HG02623 (cell line): ENCODE results near the gene TMTC2.

ENCODE experiments used
- ATAC-seq: cut with Tn5 transposase; IDR thresholded peaks from one replicate; pipeline ENCODE4 v1.9.1; 2021; ENCODE audit warnings: moderate library complexity; ENCODE audit not compliant: unreplicated experiment

Gene TMTC2

DNA sequence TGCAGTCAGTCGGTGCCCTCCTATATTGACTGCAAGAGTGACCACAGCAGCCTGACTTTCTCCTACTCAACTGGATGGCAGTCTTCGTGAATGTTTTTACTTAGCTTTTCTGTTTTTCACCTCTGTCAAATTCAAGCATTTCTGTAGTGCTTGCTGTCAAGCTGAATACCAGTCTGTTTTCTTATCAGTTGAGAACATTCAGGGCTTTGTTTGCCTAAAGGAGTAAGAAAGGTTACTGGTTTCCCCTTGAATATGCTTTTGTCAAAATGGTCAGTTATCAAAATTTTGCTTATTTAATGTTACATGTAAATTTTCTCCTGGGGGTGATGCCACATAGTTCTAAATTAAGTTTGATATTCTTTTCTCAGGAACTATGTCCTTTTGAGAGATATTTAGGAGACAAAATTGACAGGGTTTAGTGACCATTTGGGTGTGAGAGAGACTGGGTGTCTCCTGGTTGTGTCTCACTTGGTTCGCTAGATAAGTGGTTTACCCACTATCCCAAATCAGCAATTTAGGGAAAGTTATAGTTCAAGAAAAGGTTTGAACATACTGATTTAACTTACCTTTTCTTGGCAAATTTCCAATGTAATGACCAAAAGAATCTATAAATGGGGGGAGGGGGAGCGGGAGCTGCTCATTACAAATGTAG lies 366.3 kb downstream of the TMTC2 start:
- no peak for ATAC-seq

DNA sequence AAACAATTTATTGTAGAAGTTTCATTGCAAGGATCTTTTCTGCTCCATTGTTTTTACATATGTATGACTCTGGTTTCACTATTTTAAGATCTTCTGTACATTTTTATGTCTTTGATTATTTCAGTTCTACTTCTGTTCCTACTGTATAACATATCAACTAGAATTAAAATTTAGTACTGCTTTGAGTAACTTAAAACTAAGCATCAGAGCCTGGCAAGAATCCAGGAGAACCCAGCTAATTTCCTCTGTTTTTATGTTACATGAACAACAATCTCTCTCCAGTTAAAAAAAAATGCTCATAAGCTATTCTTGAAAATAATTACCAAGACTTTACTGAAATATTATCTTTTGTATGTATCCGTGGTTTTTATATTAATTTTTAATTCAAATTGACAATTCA lies 370.7 kb downstream of the TMTC2 start:
- ATAC-seq = no peak

- ATAC-seq = no peak
Observed at GRCh38 chr12:83059107-83059506, 372.4 kb downstream of the TMTC2 start.

DNA sequence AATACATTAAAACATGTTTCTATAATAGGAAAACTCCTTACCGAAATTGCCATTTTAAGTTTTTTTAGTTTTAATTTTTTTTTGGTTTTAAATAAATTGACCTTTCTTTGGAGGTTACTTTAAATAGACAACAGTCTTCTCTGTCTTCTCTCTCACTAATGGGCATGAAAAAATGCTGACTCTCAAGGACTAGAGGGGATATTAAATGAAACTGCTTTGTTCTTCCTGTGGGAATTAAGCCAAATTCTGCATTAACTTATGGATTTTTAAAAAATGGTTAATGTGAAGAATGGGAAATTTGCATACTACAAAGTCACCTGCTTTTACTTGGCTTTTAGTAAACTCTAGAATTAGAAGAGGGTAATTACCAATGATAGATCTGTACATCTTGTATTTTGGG lies 378.9 kb downstream of the TMTC2 start:
- ATAC-seq = no peak

DNA sequence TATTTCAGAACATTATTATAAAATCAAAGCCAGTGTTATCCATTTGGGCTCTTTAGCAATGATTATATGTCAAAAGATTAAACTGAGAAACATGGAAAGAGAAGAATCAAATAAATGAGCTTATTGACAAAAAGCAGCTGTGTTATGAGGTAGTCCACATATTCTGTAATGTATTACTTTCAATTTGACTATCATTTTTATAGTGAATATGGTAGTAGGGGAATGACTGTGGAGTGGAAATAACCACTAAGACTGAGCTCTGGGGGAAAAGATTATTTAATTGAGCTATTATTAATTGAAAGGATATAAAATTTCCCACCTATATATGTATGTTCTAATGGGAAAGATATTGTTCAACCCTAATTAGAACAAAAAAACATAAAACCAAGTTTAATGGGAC lies 381.3 kb downstream of the TMTC2 start:
- ATAC-seq = peak; percentile 58

DNA sequence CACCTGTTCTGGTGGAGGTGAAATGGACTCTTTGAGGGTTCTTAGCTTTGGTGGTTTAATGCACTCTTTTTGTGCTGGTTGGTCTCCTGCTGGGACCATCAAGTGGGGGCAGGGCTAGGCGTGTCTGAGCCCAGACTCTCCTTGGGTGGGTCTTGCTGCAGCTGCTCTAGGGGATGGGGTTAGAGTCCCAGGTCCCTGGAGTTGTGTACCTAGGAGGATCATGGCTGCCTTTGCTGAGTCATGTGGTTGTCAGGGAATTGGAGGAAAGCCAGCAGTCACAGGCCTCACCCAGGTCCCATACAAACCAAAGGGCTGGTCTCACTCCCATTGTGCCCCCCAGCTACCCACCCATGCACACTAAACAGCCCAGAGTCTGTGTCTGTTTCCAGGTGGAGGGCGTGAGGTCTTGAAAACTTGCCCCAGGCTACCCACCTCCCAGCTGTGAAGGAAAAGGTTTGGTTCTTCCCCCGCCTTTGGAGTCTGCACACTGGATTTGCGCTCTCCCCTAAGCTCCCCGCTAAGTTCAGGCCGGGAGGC lies 387.7 kb downstream of the TMTC2 start:
- ATAC-seq = no peak

DNA sequence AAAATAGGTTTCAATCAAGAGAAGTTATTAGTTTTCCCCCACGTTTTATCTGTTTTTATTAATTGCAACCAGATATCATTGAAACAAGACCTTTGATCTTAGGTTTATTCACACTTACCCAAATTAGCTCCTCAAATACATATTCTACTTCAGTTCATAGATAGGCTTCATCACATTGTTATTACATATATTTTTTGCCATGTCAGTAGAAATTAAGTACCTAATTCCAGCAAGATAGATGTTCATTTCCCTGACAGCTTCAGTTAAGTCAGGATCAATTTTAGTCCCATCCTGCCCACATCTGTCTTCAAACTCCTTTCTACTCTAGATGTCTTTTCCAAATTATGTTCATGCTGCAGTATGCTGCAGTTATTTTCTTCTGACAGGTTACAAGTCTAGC lies 388.8 kb downstream of the TMTC2 start:
- ATAC-seq = no peak

DNA sequence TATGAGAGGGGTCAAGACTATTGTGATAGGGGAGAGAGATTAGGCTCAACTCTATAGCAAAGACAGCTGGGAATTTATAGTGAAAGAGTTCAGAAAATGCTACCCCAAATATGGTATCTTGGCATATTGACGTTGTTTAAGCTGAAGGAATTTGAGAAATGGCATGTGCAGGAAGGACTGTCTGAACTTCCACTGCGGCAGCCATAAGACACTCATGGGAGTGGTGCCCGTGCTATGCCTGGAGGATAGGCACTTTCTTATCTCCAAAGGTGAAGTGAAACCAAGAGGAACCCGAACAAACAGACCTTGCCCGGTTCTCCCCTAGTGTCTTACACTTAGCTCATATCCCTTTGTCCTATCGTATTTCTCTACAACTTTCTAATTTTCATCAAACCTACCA lies 390.3 kb downstream of the TMTC2 start:
- ATAC-seq = no peak

DNA sequence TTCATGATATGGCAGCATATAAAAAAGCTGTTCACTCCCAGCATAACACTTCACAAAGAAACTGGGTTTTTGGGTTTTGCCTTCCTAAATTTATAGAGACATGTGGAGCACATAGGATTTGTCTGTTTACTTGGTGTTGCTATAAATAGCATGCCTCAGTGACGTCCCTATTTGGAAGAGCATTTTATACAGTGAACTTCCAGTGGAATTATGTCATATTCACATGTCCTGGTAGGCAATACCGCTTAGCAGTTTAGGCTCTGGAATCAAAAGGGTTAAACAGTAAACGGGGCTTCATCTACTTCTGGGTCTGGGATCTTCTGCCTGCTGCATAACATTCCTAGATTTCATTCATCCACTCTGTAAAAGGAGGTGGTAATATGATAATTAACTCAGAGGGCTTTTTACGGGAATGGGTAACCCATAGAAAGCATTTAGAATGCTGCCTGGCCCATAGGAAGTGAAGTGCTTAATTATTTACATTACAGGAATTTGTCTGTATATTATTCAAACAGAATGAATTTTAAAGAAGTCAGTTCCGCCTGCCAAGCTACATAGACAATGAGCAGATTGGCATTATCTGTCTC lies 396.1 kb downstream of the TMTC2 start:
- no peak for ATAC-seq

DNA sequence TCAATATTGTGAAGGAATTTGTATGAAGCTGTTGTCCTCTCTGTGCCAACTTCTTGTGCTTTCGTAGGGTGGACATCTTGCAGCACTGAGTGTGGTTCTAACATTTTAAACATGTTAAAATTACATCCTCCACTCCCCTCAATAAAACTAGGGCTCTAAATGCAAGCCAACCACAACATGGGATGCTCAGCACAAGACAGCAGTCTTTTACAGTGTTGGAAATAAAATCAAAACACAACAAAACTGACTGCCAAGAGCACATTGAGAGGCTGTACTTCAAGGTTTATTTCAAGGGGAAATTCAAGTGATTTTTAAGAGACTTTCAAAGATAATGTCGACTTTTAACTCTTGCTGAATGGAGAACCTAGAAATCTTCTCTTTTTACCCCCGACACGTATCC lies 396.9 kb downstream of the TMTC2 start:
- no peak for ATAC-seq

DNA sequence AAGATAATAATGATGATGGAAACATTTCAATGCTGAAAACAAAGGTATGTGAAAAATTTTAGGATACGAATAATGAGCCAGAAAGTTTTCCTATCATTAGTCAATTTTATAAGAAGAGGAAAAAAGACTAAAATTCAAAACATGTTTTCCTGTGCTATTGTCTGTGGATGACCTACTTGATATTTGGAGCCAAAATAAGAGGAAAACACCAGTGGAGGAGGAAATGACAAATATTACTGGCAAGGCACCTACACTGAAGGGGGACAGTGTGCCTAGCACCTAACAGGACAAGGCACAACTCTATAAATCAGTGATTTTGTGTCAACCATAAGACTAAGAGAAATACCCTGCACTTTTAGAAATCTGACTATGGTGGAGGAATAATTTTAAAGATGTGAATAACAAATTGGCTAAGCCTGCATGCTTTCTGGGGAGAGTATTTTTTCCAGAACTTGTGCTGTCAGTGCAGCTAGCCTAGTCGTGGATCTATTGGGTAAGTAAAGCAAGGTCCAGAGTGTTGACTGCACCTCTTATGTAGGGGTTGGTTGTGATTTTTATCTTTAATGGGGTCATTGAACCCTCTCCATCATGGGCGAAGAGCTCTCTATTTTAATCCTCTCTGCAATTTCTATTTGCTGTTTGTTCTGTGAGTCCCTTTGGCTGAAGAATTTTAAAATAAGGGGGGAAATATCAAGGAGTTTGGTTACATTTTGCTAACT lies 398.0 kb downstream of the TMTC2 start:
- ATAC-seq = no peak

DNA sequence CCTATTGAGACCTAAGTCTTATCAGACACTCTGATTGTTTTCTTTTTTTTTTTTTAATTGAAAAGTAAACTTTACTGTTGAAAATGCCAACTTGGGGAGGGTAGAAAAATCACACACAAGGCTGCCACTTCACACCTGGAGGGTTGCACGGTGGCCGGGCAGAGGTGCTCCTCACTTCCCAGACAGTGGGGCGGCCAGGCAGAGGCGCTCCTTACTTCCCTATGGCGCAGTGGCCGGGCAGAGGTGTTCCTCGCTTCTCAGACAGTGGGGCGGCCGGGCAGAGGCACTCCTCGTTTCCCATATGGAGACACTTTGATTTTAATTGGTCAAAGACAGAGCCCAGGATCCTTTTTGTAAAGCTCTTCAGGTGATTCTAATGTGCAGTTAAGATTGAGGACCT lies 399.3 kb downstream of the TMTC2 start:
- ATAC-seq = no peak

DNA sequence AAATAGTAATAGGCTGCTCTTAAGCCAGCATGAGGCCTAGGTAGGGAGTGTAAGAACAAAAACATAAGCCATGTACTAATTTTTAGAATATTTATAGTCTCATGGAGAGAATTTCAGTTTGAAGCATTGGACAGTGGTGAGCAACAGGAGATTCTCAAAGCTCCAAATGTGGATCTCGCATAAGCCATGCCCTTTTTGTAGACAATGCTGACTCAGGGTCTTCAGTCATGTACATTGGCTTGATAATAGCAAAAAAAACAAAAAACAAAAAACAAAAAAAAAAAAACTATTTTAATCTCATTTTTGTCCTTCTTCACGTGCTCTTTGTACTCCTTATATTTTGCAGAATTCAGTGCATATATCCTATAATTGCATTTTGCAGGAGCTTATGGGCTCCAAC lies 402.9 kb downstream of the TMTC2 start:
- no peak for ATAC-seq

- no peak for ATAC-seq
Observed at GRCh38 chr12:83092129-83092528, 405.4 kb downstream of the TMTC2 start.

DNA sequence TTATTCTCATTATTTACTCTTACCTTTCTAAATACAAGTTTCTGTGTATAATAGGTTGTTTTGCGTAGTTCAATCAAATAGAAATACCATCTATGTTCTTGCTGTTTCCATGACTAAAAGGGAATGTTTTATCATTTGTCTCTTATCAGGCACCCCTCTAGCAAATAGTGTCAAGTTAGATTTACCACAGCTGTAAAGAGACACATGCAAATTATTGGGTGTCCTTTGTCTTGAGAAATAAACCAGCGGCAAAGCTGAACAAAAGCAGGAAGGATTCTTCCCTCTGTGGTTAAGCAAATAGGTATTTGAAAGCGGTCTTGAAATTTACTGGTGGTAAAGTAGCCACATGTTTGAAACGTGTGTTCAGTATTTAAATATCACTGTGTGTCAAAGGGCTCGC lies 405.9 kb downstream of the TMTC2 start:
- no peak for ATAC-seq

- ATAC-seq = no peak
Observed at GRCh38 chr12:83093426-83093825, 406.7 kb downstream of the TMTC2 start.

DNA sequence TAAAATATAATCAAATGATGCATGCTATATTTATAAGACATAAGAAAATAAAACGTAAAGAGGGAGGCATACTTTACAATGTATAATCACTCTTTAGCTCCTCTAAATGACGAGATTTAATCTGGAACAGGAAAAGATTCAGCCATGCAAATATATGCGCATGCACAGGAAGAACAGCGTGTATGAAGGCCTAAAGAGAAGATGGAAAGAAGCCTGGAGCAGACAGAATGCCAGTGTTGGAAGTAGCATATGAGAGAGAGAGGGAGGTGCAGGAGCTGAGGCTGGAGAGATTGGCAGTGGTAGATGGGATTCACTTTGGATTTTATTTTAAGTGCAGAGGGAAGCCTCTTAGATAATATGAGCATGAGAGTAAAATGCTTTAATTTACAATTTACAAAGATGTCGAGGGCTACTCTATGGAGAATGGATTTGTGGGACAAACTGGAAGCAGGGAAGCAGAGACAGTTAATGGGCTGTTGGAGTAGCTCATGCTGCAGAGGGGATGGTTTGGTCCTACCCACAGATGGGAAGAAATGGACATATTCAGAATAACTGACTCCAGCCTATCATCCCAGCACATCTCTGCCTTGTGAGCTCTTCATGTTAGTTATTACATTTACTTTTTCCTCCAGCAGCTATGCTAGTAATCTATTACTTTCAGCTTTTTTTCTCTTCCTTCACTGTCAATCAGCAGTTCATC lies 411.1 kb downstream of the TMTC2 start:
- ATAC-seq = no peak

DNA sequence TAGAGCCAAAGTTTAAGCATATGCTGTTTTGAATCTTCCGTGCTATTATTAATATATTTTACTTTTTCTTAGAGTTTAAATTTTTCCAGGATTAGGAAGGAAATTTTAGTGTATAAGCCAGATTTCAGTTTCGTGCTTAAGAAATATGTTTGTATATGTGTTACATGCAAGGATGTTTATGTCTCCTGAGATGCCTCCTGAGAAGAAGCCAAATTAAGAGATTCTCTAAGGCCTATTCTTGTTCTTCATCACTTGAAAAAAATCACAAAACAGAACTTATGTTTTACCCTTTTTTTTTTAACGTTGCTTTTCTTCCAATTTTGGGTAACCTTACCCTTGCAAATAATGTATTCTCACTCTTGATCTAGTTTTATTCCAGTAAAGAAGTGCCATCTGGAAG lies 412.7 kb downstream of the TMTC2 start:
- ATAC-seq = no peak

- ATAC-seq = no peak
Observed at GRCh38 chr12:83102499-83102898, 415.8 kb downstream of the TMTC2 start.

- no peak for ATAC-seq
Observed at GRCh38 chr12:83106873-83107272, 420.2 kb downstream of the TMTC2 start.

DNA sequence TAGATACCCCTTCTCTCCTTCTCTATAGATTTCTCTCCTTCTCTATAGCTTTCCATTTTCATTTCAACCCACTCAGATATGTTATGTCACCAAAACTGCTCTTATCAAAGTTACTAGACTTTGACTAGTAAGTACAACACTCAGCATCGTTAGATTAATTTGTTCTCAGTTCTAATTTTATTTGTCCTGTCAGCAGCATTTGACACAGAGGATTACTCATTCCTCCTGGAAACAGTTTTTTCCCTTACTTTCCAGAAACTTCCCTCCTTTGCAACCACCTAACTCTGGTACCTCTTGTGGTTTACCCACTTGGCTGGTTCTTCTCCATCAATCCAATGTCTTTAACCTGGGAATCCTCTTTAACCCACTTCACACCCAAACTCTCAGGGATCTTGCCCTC lies 423.7 kb downstream of the TMTC2 start:
- ATAC-seq = no peak

DNA sequence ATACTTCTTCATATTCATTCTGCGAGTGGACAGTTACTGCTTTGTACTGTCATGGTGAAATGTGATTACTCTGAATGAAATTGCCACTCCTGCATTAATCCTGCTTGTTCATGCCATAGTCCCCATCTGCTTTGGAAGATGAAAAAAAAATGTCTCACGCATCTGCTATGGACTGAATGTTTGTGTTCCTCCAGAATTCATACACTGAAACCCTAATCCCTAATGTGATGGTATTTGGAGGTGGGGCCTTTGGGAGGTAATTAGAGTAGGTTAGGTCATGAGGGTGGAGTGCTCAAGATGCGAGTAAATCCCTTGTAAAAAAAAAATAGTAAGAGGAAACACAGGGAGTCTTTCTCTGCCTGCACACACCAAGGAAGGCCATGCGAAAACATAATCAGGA lies 427.2 kb downstream of the TMTC2 start:
- ATAC-seq = no peak
